NCI-H345 (cell line): Measurements from ENCODE around the gene MRPS22.
A peak's percentile ranks its signal among the peaks of the same experiment; 100 is the strongest.

Source experiments
- DNase-seq: peaks from one replicate; lab custom pipeline; 2025; lab: John Stamatoyannopoulos, UW

The MRPS22 gene

DNA sequence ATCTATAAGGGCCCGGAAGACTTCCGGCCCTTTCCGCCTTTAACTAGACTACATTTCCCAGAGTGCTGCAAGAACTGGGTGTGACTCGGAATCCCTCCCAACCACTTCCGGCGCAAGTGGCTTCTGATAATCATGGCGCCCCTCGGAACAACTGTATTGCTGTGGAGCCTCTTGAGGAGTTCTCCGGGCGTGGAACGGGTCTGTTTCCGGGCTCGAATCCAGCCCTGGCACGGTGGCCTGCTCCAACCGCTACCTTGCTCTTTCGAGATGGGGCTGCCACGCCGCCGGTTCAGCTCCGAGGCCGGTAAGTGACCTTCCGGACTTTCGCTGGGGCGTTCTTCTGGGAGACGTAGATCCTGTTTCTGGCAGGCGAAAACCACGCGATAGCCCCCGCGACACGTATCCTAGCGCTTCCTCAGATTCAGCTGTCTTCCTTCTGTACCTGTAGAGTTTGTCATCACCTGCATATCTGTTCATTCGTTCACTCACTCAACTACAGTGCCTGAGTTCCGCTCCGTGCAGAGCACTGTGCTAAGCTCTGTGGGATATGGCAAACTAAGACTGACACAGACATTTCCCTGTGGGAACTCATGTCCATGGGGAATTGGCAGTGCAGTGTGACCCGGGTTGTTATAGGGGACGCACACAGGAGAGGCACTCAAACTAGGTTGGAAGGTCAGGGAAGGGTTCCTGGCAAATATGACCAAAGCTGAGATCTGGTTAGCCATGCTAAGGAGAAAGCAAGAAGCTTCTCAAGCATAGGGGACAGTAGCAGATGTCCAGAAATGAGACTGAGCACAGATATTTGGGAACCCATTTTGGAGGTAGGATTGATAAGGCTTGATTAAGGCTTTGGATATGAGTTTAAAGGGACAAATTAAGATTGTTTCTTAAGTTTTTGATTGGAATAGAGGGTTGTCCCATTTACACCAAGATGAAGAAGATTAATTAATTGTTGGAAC, at the start of gene MRPS22:
Gene MRPS22 (plus strand): TSS at position 126 of the 962 bp plus-strand sequence. CDS start 7 bp downstream, at position 133.
- DNase-seq = peak; percentile 81

DNA sequence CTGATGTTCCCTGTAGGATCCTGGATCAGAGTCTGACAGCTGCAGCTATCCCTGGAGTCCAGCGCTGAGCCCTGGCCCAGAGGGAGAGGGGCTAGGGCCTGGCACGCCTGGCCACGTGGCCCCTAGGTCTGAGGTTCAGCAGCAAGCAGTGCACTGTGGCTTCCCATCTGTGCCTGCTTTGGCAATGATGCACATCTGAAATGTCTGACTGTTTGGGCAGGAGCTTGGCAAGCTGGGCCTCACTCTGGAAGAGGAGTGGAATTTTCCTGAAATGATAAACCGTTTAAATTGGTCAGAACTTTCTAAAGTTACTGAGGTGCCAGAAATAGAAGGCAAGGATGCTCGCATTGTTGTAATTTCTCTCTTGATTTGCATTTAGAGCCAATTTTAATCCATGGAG, 48.8 kb upstream of the MRPS22 start:
- no peak for DNase-seq

DNA sequence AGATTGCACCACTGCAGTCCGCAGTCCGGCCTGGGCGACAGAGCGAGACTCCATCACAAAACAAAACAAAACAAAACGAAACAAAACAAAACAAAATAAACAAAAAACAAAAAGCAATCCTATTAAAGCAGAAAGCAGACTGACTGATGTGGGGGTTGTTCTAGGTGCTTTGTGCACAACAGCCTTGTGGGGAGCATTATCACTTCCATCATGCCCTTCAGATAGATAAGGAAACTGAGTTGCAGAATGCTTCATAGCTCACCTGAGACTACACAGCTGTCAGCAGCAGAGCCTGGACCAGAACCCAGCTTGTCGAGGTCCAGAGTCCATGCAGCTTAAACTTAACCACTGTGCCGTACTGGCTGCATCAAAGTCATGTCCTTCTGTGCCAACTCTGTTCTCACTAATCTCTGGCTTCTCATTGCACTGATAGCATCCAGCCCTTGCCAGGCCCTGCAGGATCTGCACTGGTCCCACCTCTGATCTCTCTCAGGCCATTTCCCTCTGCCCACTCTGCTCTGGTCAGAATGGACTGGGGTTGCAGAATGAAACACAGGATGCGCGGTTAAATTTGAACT, 47.6 kb upstream of the MRPS22 start:
- no peak for DNase-seq

DNA sequence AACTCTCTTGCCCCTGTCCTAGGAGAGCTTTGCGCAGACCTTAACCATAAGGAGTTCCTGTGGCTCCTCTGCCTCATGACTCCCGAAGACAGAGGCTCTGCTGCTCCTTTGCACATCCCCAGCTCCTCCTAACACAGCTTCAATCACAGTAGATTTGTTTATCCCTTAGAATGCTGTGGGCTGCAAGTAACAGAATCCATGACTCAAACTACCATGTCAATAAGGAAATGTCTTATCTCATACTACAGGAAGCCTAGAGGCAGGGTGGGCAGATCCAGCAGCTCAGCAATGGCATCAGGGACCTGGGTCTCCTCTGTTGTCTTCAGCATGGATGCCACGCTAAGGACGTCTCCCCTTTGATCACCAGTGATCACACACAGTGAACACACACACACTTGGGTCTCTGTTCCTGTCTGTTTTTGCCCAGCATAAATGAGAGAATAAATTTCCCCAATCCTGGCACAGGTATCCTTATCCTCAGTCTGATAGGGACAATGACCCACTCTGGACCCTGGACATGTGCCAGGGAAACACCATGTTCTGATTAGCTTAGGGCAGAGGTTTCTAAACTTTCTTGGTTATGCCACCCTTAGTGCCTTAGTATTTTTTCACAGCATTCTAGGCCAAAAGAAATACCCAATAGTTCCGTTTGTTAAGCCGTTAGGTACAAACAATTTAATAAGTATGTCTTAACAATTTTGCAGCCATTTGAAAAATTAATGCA, 46.1 kb upstream of the MRPS22 start:
- DNase-seq = no peak

DNA sequence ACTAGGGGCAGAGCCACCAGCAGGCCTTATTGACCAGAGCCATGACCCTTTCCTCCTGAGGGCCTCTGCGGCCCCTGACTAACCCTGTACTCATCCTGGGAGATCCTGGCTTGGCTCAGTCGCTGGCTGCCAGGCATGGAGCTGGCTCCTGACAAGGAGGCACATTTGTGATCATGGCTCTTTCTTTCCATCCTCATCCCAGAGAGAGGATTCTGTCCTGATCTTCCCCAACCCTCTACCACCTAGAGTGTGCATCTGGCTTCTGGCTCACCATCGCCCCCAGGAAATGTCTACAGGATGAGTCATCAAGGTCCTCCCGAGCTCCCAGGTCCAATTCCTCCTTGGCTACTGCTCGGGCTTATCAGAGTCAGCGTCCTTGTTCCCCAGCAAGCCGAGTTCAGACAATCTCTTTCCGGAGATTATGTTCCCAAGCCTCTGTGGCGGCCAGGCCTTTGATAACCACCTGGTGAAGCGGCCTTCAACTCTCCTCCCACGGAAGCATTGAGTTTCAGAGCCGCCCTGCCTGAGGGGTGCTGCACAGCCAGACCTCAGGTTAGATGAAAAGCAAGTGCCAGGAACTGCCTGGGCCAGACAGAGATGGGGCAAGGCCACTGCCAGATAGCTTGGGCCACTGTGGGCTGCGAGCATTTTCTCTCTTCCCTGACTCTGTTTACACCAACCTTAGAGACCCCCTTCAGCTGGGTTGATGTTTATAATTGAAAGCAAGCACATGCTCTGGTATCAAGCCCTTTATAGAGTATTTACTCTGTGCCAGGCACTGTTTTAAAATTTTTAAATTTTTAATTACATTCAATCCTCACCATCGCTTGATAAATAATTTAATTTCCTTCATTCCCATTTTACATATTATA, 44.3 kb upstream of the MRPS22 start:
- DNase-seq = no peak

DNA sequence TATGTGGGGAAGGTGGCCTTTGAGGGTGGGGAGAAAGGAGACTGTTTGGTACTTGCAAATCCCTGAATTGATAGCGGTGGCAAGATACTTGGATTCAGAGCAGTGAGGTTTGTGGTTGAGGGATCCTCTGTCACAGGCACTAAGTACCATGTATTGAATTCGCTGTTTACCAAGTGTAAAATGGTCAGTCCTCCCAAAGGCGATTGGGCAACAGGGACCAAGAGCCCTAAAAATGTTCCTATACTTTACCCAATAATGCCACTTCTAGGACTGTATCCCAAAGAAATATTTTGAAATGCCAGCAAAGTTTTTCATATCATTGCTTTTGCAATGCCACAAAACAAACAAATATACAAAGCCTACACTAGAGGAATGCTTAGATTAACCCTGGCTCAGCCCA, 43.4 kb upstream of the MRPS22 start:
- no peak for DNase-seq

DNA sequence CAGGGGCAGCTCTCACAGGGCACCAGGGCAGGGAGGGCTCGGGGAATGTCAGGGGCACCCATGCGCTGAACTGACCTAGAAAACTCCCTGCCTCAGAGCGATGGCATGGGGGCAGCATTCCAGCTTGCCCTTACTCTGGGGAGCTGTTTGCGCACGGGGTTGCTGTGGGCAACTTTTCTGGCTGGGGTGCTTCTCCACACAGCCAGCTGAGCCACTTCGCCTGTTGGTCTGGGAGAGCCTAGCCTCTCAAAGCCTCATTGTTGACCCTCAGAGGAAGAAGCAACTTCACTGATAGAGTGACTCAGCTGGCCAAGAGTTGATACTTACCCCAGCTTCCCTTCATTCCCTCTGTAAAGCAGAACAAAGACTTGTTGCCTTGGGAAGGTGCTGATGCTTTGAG, 42.6 kb upstream of the MRPS22 start:
- DNase-seq = no peak

DNA sequence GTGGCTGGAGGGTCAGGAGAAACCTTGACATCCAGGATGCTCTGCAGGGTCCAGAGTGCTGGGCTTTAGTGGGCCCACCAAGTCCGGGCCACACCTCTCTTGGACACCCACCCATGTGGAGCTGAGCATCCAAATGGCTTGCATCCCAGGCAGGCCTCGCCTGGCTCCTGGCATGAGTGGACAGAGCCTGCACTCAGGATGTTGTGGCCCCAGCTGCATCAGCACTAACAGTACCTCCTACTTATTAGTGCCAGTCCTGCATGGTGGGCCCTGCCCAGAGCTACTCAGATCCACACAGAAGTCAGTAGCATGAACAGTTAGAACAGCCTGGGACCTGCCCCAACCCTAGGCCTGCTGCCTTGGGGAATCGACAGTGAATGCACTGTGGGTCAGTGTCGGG, 42.2 kb upstream of the MRPS22 start:
- no peak for DNase-seq

DNA sequence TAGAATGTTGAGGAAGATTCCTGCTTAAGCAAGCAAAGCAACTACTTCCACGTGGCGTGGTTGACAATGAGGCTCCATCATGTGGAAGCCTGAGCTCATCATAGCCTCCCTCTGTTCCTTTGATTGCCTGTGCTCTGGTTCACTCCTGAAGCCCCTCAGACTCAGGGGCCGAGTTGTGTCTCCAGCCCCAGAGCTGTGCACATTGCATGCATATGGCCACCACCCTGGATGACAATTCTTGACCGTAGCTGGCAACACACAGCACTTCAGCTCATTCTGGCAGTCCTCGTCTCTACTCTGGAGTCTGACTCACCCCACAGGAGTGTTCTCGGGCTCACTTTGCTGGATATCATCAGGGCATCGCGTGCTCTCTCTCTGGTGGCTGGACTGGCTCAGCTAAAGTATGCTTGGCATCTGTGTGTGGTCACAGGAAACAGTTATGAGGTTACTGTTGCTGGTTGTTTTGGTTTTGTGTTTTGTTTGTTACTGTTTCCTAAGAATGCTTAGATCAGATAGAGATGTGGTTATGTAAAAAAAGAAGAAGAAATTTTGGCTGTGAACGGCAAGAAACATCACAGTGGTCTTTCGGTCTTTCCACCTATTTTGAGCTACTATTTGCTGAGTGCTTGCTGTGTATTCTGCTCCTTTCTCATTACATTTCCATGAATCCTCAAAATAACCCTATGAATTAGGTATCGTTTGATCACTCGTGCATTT, 41.6 kb upstream of the MRPS22 start:
- no peak for DNase-seq

DNA sequence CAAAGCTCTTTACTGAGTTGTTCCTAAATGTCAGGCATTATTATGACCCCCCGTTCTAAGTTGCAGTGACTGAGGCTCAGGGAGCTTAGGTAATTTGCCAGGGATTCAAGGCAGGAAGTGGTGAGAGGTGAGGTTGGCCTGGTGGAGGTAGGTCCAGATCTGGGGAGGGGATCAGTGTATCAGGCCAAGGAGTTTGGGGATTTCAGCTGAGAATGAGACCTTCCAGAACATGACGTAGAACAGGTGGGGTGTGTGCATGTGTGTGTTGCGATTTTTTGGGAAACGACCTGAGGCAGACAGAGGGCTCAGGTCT, 41.1 kb upstream of the MRPS22 start:
- no peak for DNase-seq

DNA sequence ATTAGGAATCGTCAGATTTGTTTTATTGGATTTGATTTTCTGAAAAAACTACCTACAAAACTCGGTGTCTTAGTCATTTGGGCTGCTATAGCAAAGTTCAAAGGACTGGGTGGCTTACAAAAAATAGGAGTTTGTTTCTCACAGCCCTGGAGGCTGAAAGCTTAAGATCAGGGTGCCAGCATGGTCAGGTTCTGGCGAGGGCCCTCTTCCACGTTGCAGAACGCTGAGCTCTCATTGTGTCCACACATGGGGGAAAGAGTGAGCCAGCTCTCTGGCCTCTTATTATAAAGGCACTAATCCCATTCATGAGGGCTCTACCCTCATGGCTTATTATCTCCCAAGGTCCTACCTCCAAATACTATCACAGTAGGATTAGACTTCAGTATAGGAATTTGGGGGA, 40.6 kb upstream of the MRPS22 start:
- no peak for DNase-seq

DNA sequence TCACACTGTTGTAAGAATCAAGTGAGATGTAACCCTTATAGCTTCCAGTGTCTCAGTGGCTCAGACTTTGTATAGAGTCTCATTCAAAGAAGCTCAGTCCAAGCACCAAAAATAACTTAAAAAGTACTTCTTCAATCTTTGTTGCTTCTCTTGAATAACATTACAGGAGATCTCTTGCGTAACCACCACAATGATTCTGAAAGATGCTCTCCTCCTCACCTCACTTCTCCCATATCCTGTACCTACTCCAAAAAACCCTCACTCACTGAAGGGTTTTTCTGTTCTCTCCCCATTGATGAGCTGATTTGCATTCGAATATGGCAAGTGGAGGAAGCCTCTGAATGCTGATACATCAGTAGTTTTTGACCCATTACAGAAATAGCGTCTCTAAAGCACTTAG, 39.4 kb upstream of the MRPS22 start:
- no peak for DNase-seq

DNA sequence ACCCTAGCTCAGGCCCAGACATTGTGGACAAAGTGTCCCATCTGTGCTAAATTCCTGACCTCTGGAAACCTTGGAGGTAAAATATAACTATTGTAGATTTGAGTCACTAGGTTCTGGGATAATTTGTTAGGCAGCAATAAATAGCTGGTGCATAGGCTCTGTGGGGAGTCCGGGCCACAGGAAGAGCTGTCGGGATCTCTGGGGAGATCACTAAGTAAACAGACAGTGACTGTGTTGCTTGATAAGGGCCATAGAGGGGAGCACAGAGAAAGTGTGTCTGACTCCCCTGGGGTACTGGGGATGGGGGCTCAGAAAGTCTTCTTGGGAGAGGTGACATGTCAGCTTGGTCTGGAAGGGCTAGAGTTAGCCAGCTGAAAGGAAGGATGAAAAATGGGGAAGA, 37.7 kb upstream of the MRPS22 start:
- DNase-seq = no peak

DNA sequence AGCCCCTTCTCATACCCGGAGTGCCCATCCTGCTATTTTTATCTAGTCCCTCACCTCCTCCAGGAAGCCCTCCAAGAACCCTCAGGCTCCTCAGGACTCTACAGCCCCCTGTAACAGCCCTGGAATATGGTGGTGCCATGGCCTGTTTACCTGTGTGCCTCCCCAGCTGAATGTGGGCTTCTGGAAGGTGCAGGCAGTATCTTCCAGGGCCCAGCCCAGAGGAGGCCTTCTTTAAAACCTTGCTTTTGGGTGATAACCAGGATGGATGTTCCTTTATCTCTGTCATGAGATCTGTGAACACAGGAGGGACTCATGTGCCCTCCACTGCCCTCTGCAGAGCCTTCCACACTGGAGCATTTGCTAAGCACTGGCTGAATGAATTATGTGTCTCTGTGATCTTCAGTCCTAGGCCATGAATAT, 36.7 kb upstream of the MRPS22 start:
- DNase-seq = no peak

DNA sequence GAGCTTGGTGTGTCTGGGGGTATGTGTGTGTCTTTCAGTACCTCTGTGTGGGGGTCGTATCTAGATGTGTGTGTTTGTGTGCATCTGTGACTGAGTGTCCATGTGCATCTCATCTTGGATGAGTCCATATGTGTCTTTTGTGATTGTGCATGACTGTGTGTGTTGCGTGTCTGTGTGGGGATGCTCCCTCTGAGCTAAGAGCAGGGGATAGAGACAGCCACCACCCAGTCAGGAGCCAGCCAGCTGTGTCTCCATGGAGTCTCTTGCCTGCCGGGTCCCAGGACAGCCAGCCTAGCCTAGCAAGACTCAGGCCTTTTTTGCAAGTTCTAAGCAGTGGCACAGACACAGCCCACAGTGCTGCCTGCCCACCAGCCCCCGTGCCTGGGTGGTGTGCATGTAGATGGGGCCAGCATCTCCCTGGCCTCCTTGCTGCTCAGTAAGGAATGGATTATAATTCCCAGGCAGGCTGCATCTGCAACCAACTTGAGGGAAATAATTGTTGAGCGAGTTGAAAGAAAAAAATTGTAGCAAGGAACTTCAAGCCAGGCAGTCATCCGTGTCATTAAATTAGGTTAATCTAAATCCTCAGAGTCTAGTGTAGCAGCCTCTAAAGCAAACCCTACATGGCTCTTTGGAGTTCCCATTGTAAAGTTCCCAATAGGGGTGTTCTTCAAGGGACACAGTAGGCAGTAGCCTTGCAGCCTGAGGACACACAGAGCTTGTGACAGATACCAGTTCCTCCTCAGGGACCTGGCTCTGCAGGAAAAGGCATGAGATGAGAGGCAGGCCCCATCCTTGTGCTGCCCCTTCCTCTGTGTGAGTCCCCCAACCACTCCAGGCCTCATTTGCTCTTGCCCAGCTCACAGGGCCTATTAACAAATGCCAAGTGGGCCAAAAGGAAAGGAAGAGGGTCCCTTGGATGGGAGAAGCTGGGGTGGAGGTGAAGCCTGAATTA, 35.9 kb upstream of the MRPS22 start:
- no peak for DNase-seq

DNA sequence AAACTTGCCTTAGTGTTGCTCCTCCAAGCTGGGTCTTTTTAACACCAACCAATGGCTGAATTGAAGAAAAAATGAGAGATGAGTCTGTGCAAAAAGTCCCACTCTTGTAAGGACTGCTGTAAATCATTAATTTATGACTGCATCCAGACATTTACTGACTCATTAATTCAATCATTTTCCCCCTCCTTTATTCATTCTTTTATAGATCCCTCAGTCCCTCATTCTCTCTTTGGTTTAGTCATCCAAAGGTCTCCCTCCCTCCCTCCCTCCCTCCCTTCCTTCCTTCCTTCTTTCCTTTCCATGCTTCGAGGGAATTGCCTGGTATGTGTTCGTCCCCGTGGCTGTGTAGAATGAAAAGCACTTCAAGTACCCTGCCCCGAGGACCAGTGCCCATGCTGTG, 35.3 kb upstream of the MRPS22 start:
- no peak for DNase-seq

DNA sequence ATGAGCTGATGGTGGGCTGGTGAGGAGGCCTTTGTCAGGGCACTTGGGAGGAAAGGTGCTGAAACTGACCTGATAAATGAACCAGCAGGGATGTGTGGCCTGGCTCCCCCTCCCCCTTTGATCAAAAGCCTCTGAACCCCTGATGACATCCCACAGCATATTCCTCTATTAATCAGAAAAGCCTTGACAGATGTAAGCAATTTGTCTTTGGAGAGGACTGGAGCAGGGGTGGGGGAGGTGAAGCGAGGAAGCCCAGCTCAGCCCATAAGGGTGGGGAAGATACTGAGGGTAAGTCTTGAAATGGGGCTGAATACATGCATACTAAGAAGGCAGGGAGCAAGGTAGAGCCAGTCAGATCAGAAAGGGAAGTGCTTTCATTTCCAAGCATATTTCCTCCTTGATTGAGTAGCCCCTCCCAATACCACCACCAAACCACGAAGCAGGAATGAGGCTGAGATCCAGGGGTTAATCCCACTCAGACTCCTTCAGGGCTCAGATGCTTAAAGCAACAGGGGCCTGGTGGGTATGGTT, 34.7 kb upstream of the MRPS22 start:
- DNase-seq = no peak

DNA sequence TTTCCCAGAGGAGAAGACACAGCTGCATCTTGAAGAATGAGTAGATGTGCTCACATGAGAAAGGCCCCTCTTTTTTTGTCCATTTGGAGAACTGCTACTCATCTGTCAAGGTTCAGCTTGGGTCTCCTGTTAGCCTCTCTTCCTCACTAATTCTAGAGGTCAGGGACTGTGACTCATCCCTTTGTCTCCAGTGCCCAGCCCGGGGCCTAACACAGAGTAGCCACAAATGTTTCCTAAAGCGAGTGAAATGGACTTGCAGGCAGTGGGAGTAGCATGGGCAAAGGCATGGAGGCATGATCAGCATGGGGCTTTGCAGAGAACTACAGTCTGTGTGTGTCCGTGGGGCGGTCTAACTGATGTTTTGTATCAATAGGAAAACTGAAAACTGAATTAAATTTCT, 33.9 kb upstream of the MRPS22 start:
- no peak for DNase-seq

DNA sequence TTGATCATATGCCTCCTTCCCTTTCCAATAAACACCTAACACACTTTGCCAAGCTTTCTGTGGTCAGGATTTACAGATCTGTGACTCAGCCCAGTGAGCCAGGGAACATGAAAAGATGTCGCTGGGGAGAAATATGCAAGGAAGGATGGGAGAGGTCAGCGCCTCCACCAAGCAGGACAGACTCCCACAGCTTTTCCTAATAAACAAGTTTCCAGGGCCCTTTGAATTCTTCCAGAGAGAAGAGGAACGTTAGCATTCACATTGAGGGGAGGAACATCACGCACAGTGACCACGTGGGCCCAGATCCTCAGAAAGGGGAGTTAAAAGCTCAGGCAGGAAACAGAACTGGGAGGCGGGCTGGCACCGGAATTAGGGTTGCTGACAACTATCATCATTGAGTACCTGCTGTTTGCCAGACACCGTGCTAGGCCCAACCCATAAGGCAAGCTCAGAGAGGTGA, 33.3 kb upstream of the MRPS22 start:
- DNase-seq = no peak

DNA sequence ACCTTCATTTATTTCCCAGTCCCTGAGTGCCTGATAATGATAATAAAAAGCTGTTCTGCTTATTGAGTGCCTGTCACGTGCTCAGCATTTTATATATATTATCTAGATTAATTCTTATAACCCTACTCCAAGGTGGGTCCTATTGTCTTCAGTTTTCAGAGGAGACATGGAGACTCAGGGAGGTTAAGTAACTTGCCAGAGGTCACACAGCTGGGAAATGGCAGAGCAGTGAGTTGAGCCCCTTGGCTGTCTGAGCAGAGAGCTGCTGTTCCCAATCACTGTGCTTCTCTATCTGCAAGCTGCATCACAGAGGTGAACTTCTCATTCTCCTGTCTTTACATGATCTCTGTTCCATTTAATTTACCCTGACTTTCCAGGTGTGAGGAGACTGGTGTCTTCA, 32.3 kb upstream of the MRPS22 start:
- DNase-seq = no peak
